Adrenal gland (tissue), 5 donors: ENCODE results near the gene CSRP1.

Experiments
- POLR2A ChIP-seq, 2 donors: fragments of 450-650 bp; IDR thresholded peaks; one replicate each; pipeline ENCODE4 v1.6.1; 2017; ENCODE audit warnings: antibody characterized with exemption in 2 of 2, mild to moderate bottlenecking in 2 of 2, moderate library complexity in 1 of 2
- TF ChIP-seq, protein P1 (sequence below), 6 experiments: fragments of 450-650 bp in 4 of 6; fragments of 200-600 bp in 2 of 6; sonication (generic) in 1 of 6; IDR thresholded peaks; 1 replicate in 5 of 6; 2 replicates in 1 of 6; pipeline versions ENCODE4 v1.5.1 to v1.8.0; 2016 to 2021; ENCODE audit warnings: antibody characterized with exemption in 6 of 6, mild to moderate bottlenecking in 2 of 6, moderate library complexity in 1 of 6
- donor health status: DM: no; HTN: no; CAD: no.

DNA sequence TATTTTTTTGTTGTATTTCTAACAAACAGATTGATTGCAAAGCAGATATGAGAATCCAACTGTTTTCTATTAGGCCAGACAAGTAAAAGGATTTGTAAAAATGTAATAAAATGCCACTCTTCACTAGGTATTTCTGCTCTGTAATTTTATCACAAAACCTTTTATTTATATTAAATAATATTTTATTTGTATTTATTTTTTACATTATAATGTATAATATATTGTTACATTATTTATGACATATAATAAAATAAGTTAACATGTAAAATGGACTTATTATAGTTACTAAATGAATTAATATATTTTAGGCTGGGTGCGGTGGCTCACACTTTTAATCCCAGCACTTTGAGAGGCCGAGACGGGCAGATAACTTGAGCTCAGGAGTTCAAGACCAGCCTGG lies 72.7 kb downstream of the CSRP1 start:
- TF ChIP-seq, protein P1, sequence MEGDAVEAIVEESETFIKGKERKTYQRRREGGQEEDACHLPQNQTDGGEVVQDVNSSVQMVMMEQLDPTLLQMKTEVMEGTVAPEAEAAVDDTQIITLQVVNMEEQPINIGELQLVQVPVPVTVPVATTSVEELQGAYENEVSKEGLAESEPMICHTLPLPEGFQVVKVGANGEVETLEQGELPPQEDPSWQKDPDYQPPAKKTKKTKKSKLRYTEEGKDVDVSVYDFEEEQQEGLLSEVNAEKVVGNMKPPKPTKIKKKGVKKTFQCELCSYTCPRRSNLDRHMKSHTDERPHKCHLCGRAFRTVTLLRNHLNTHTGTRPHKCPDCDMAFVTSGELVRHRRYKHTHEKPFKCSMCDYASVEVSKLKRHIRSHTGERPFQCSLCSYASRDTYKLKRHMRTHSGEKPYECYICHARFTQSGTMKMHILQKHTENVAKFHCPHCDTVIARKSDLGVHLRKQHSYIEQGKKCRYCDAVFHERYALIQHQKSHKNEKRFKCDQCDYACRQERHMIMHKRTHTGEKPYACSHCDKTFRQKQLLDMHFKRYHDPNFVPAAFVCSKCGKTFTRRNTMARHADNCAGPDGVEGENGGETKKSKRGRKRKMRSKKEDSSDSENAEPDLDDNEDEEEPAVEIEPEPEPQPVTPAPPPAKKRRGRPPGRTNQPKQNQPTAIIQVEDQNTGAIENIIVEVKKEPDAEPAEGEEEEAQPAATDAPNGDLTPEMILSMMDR (IDR thresholded peaks at IDR 0.05) = no peak
- no peak for TF ChIP-seq POLR2A (IDR thresholded peaks at IDR 0.05)
